ENCODE measurements around the gene RDH13.
A peak's percentile ranks its signal among the peaks of the same experiment; 100 is the strongest.

GRCh38 chr19:55098716-55099556 lies 36.0 kb upstream of the RDH13 start:
- no peak for TF ChIP-seq POLR2A (IDR thresholded peaks at IDR 0.05)
- peak in 2 of 12 donors; percentile 7 to 21 for TF ChIP-seq CTCF (IDR thresholded peaks at IDR 0.05)

All from heart left ventricle (tissue), 13 donors.